GM21737 (cell line): ENCODE results near the gene PCBD2.
"Not testable (repeated sequence)": the region's sequence is repeated elsewhere in the genome, so short reads cannot be mapped to it uniquely, and the experiment has no call there.

Experiments used
- ATAC-seq: cut with Tn5 transposase; IDR thresholded peaks from one replicate; pipeline ENCODE4 v1.9.1; 2021; ENCODE audit warnings: mild to moderate bottlenecking, moderate library complexity; ENCODE audit not compliant: unreplicated experiment

PCBD2 gene

GRCh38 chr5:134905246-134905996, 490 bp downstream of the PCBD2 start:
- ATAC-seq = peak; percentile 30

DNA sequence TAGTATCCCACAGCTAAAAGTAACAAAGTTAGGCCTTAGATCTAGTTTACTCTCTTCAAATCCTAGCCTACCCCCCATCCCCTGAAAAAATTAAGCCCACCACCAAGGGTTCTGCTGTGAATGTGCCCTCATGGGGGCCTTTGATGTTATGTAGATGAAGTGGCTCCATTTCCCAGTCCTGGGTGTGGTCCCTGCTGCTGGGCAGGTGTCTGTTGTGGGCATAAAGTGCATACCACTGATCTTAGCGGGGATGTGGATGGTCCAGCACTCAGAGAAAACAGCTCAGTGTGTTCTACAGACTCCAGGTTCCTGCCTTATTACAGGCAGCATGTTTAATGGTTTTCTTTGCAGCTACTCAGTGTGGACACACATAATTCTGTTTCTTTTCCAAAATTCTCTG, 1.9 kb downstream of the PCBD2 start:
- ATAC-seq = no peak

GRCh38 chr5:134910752-134911151, 5.8 kb downstream of the PCBD2 start:
- not testable (repeated sequence) for ATAC-seq

DNA sequence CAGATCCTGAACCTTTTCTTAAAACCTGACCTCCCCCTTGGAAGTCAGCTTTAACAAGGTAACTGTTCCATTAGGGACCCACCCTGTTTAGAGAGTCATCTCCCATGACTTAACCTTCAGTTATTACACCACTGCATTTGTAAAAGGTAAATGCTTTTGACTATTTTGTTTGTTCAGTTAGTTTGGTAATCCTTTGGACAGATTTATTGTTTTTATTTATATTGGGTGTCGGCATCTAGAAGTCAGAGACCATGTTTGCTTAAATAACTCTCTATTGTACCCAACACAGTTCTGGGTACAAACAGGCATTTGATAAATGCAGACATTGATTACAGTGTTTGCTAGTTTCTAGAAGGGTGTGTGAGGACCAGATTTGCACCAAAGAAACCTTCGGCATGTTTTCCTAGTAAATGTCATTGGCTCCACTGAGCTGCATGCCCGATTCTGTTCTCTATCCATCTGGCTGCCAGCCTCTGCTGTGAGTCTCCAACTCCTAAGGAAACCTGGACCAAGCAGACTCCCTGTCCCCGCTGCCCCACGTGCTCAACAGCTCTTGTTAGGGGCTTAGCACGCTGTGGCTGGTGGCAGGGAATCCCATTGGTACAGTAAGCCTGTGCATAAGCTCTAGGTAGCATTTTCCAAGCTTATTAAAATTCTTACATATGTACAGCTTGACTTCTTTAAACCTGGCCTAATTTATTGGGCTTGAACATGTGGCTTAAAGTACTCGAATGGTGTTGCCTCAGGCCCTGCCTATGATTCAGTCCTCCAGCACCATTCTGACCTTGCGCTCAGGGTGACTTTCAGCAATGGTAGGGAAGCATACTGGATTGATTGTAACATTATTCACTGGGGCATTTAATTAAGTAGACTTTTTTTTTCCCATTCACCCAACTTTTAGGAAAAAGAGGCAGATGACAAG, 6.6 kb downstream of the PCBD2 start:
- ATAC-seq = no peak

- no peak for ATAC-seq
Measured at GRCh38 chr5:134913254-134913653, 8.3 kb downstream of the PCBD2 start.

DNA sequence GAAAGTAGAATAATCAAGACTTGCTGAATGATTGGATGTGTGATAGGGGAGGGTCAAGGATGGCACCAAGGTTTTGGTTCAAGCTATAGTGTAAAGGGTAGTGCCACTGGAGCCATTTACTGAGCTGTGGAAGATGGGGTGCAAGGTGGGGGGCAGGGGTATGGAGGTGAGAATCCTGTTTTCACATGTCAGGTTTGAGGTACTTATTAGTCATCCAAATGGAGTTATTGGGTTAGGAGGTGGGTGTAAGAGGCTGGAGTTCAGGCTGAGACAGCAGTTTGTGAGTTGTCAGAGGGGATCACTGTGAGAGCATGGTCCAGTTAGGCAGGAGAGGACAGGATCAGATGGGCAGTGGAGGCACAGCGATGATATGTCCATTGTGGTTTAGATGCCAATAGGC, 8.9 kb downstream of the PCBD2 start:
- ATAC-seq = no peak

DNA sequence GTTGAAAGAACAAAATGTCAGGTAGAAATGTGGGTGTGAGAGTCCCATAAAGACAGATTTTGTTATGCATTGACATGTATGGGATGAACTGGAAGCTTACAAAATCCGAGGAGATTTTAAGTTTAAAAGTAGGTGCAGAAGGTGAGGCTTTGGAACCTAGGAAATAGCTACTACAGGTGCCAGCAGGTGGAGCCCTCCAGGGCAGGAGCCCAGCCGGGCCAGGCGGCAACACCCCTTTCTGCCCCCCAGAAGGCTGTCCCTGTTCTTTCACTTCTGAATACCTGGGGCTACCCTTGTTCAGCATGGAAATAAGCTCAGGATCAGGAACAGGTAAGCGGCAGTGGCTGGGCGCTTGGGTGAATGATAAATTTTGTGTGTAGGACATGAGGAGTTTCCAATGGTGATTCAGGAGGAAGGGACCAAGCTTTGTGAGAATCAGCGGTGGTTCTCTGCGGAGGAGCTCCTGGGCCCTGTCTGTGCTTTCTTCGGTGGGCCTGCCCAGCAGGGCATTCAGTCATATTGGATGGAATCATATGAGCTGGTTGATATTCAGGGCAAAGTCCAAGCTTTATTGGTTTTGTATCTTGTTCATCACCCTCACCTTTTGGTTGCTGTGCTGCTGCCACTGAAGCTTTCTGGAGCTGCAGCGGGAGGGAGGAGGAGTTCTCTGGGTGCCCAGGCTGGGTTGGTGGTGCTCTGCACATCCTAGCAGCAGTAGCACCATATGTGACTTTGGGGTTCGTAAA, 12.3 kb downstream of the PCBD2 start:
- ATAC-seq = no peak

GRCh38 chr5:134918861-134919260, 13.9 kb downstream of the PCBD2 start:
- ATAC-seq = no peak

- ATAC-seq = no peak
Measured at GRCh38 chr5:134920848-134921575, 16.1 kb downstream of the PCBD2 start.

GRCh38 chr5:134932508-134932907, 27.6 kb downstream of the PCBD2 start:
- ATAC-seq = no peak

DNA sequence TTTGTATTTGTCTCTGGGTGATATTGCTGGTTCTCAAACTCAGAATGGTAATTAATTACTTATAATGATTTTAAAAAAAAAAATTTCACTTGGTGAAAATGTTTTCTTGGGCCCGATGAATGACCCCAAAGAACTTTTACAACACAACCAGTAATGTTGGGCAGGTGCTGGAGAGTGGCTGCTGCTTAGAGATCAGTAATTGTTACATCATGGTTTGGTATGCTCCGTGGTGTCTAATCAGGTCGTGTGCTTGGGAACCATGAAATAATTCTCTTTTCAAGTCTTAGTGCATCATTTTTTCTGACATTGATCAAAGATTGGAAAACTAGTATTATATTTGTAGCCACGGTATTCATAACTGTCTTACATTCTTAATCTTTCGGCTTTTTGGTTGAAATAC, 29.3 kb downstream of the PCBD2 start:
- ATAC-seq = no peak

GRCh38 chr5:134935711-134936602, 31.0 kb downstream of the PCBD2 start:
- no peak for ATAC-seq

DNA sequence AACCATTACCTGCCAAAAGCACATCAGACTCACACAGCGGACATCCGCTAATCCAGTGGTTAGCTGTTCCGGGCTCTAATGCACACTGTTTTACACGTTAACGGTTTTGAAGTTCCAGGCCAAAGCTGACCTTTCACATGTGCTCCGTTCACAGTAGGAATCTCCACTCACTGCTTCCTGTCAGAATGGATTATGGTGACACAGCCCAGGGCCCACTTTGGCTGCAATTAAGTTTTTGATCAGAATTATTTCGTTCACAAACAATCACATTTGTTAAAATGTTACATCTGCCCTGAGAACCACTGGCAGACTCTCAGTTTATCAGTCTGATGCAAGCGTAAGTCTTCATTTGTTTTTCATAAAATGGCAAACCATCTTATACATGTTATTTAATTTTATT, 32.6 kb downstream of the PCBD2 start:
- ATAC-seq = no peak

- no peak for ATAC-seq
Measured at GRCh38 chr5:134938030-134938429, 33.1 kb downstream of the PCBD2 start.

DNA sequence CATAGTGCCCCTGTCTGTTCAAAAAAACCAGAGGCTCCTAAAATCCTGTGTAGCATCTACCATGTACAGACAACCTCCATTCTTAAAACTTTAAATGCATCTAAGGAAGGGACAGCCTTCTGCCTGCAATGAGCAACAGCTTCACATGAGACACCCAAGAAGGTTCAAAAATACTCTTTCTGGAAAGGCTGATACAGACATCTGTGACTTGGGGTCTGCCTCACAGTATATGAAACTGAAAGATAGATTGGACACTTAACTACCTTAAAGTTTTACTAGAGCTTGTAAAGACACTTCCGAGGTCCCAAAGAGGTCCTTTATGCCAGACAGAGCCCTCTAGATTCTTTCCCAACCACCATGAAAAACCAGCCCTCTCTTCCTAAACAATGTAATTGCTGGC, 34.6 kb downstream of the PCBD2 start:
- no peak for ATAC-seq

- no peak for ATAC-seq
Measured at GRCh38 chr5:134943547-134943946, 38.6 kb downstream of the PCBD2 start.

GRCh38 chr5:134944630-134945029, 39.7 kb downstream of the PCBD2 start:
- no peak for ATAC-seq

DNA sequence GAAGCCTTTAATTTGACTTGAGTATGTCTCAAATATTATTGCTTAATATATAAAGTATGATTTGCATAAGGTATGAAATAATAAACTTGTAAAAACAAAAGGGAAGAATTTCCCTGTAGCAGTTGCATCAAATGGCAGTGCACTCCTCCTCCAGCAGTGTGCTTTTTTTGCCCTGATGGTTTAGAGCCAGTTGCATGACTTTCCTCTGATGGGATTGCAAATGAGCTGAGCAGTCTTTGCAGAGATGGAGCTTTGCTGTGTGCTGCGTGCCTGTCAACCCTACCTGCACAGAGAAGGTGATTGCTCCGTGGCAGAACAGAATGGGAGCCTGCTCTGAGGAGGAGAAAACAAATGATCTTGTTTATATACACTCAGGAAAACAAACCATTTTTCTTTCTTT, 40.1 kb downstream of the PCBD2 start:
- no peak for ATAC-seq

DNA sequence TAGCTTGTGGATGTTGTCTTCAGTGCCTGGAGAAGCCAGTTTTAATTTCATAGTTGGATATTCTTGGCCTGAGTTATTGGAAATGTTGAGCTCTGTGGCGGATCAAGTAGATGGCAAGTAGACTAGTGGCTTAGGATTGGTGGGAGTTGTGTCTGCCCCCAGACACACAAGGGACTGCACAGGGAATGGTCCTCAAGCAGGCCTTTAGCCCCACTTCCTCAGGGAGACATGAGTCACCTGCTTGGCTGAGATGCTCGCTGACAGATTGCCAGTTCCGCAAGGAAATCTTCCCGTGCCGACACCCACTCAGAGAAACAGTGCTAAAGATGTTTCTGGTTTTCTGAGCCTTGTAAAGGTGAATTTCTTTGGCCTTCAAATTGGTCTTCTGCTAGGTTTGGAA, 44.0 kb downstream of the PCBD2 start:
- ATAC-seq = no peak

DNA sequence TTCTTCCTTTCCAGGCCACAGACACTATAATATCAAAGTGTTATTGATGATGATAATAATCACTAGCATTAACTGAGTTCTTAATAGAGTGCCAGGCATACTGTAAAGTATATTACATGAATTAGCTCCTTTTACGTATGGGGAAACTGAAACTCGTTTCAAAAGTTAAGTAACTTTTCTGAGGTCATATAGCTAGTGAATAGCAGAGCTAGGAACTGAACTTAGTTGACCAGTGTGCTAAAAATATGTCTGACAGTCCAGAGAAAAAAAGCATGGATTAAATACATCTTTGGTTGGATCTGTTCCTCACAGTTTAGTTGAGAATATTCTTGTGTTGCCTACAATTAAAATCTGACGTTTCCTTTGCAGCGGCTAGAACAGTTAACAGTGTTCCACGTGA, 44.4 kb downstream of the PCBD2 start:
- no peak for ATAC-seq
